Stimulated activated CD8-positive, alpha-beta memory T cell treated with anti-CD3 and anti-CD28 coated beads, Interleukin-4, amount 100 ng/mL, for 24 hours (primary cell): ENCODE results near the gene MFSD11.
"Not testable (repeated sequence)": the region's sequence is repeated elsewhere in the genome, so short reads cannot be mapped to it uniquely, and the experiment has no call there.

Source experiments
- DNase-seq: peaks from one replicate; pipeline ENCODE4 v3.0.0-alpha.2; 2020; ENCODE audit warnings: low read depth

The MFSD11 gene

DNA sequence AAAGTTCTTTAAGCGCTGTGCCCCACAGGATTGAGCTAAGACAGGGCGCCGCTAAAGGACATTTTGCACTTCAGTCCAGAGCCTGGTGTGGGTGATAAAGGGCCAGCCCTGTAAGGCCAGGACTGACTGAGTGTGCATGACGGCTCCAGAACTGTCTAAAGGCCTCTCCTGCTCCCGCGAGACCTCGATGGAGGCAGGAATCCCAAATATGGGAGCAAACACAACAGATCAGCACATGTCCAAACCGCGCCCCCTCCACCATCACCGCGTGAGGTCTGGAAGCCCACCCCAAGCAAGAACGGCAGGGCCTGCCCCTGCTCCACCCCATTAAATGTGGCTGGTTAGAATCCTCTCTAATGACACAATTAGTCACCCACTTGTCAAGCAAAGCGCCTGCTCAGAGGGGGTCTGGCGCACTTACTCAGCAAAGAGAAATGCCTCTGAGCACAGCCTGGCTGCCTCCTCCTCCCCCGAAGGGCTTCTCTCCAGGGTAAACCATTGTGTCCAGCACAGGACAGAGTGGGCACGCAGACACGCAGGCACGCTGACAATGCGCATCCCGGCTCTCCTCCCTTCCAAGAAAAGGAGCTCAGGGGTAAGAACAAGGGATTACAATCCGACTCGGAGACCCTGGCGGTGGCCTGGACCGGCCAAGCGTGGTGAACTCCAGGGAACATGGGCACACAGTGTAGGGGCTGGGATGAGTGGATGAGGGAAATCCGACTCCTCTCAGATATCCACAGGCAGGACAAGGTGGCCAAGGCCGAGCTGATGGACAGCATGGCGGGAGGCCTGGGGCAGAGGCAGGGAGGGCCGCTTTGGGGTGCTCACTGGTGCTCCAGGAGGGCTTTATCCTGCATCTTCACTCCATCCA, 28.6 kb upstream of the MFSD11 start:
- DNase-seq, result no peak

DNA sequence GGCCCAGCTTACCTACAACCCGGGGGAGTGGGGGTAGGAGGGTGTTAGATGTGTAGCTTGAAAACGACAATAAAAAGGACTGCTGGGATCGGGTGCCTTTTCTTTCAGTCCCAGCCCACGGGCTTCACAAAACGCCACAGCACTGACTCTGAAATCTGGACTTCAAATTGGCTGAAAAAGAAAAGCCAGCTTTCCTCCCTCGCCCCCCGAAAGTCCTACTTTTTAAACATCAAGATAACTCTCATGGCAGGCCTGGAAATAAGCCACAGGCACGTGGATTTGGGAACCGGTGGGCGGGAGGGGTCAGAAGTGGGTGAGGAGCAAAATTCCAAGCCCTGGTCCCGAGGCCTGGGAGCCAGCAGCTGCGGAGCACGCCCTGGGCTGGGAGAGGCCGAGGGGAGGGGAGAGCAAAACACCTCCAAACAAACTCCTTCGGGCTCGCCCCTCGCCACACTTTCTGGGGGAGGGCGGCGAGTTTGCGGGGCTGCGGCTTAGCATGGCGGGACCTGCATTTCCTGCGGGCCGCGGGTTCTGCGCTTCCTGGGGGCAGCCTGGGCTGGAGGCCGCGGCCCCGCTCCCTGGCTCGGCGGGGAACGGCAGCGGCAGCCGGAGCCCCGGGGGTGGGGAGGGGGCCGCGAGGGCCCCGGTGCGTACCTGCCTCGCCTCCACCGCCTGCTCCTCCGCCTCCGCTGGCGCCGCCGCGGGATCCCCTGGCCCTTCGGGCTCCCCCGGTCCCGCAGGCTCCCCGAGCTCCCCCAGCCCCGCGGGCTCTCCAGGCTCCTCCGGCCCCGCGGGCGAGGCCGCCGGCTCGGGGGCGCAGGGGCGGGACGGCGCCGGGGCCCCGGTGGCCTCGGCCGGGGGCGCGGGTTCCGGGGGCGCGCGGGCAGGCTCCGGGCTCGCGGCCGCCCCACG, 27.7 kb upstream of the MFSD11 start:
- DNase-seq, result not testable (repeated sequence)

DNA sequence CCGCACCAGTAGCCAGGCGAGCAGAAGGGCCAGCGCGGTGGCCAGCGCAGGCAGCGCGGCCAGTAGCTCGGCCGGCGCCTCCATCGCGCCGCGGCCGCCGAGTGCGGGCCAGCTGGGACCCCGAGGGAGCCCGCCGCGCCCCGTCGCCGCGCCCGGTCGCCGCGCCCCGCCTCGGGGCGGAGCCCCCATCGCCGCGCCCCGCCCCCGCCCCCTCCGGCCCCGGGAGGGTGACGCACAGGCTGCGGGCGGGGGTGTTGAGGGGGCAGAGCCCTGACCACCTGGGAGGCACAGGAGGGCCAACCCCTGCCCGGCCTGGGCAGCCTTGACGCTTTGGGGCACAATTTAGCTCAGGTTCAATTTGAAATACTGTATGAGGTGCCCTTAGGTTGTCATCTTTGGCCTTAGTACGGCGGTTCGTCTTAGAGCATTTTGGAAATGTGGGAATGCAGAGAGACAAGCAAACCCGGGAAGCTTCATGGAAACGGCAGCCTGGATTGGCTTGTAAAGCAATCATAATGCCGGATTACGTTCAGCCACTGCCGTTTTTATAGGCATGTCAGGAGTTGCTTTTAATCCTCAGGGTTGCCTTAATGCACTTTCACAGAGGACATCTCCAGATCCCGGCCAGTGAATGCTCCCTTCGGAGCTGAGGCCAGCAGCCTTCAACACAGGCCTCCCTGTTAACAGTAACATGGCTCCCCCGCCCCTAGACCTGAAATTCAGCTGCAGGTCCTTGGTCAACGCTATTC, 26.9 kb upstream of the MFSD11 start, which contains the start of gene MXRA7:
TSS of gene MXRA7 (minus strand) at position 103 of the 749 bp plus-strand sequence. CDS start at position 84, 19 bp downstream.
- DNase-seq, result peak; percentile 59

DNA sequence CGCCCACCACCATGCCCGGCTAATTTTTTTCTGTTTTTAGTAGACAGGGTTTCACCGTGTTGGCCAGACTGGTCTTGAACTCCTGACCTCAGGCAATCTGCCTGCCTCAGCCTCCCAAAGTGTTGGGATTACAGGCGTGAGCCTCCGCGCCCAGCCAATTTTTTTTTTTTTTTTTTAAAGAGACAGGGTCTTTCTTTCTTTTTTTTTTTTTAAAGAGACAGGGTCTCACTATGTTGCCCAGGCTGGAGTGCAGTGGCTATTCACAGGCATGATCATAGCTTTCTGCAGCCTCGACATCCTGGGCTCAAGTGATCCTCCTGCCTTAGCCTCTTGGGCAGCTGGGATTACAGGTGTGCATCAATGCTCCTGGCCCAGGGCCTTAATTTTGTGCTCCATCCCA, 25.6 kb upstream of the MFSD11 start:
- not testable (repeated sequence) for DNase-seq

DNA sequence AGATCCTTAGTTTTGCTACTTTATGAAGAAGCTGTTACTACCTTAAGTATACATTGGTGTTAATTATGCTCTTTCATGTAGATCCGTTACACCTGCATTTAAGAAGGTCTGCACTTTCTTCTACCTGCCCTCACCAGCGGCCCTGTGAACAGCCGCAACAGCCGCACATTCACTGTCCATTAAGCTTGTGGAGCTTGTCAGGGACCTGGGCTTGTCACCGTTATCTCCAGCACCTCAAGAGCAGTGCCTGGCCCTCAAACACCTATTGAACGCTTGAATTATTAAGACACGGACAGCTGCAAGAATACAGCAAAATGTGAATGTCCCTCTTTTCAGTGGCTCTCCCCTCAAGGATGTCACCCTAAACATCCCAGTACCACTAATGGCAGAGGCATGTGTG, 24.2 kb upstream of the MFSD11 start:
- DNase-seq, result no peak

DNA sequence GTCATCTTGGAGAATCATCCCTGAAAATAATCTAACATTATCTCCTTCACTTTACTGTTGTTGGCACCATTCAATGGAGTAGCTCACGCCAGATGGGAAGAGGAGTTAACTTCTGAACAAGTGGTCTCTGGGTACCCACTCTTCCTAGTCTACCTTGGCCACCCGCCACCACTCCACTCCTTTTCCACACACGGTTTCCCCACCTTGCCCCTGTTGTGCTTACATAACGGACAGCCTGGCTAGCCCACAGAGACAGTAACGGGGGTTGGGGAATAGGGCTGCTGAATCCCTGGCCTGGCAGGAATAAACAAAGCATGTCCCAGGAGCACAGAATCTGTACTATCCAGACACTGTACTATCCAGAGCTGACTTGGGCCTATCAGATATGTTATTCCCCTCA, 23.6 kb upstream of the MFSD11 start:
- no peak for DNase-seq

DNA sequence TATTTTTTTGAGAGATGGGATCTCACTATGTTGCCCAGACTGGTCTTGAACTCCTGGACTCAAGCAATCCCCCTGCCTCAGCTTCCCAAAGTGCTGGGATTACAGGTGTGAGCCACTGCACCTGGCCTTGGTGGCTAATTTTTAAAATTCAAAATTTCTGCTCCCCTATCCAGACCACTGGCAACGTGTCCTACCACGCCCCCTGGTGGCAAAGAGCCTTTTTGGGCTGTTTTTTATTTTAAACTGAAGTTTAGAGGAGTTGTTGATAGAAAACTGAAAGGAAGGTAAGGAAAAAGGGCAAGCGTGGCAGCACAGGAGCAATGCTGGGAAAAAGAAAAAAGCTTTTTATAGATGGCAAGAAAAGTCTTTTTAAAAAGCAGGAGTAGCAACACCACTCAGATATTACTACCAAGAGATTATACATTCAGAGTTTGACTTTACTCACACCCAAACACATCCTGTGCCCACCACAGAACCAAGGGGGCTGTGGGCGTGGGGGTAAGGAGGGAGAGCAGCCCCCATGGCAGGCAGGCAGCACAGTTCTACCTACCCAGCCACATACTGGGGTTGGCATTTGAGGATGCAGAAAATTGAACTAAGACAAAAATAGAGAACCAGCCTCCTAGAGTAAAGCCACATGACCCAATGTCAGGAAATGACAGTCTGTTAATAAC, 23.0 kb upstream of the MFSD11 start:
- DNase-seq, result peak; percentile 67

DNA sequence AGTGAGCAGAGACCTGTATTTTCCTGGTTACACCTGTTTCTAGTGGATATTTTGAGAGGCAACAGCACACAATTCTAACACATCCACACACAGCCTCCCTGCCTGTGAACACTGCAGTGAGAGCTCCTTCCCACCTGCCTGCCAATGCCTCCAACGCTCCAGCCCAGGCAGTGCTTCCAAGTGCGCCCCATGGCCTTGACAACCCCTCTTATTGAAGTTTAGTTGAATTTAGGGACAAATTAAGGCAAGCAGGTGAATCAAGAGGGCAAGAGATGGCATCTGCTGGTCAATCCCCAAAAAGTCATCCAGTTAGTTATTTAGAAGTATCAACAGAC, 22.5 kb upstream of the MFSD11 start:
- DNase-seq, result no peak

DNA sequence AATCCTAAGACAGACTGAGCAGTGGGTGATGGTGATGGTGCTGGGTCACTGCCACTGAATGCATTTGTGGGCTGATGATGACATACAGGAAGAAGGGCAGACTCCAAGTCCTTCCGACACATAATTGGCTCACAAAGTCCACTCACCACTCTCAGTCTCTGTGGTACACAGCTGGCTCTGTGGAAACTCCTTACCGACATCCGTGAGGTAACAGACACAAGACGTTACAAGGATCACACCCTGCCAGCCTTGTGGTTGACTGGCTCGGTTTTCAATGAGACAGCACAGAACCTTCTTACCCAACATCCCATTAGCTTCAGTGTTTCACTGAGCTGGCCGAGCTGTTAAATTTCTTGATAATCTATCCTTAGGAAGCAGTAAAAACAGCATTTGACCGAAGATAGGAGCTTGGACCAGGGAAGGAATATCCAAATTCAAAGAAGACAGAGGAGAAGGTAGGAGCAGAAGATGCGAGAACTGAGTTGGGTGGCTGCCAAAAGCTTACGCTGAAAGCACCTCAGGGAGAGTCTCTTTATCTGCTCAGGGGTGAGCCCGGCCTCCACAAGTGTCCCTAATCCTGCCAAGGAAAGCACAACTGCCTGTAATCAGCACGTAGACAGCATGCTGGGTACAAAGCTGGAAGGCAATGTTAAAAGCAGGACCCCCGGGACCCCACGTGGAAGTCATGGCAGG, 21.6 kb upstream of the MFSD11 start:
- DNase-seq, result peak; percentile 59

DNA sequence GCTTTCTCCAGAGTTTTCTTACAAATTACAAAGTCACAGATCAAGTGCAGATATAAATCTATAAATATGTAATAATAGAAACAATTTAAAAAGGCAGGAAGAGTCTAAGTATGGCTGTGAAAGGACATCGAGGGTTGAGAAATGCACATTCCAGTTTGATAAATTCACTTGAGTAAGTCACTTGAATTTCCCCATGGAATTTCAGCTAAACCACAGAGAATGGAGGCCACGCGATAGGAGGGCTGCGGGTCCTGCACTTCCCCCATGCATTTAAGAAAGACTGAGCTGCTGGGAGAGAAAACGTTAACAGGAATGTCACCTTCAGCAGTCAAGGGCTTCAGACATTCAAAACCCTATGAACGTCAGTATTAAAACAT, 21.1 kb upstream of the MFSD11 start:
- DNase-seq, result no peak

DNA sequence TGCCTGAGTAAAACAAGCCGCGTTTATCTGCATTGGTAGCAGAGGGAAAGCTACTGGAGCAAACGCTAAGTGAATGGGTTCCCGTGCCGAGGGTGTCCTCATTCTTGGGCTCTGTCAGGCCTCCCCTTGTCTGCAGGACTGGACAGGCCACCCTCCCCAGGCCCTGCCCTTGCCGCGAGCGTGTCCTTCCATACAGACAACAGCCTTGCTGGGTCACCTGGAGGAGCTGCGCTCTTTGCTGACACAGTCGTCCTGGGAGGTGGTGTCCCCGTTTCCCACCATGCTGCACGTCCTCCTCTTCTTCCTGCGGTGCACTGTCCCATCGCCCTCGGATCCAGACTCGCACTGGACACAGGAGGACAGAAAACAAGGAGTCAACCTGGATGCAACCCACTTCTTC, 19.4 kb upstream of the MFSD11 start:
- no peak for DNase-seq

DNA sequence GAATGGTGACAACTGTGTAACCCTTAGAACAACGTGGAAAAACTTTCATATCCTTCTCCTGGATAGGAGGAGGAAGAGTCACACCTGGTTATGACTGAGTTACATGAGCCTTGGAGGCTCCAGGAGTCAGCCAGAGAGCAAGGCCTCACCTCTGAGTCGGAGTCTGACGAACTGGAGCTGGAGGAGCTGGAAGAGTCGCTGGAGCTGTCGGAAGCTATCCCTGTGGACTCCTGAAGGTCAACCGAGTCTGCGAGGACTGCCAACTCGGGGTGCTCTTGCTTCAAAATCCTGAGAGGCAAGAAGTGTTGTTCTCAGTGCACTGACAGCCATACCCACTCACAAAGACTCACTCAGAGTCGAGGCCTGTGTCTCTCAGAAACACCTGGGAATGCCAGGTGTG, 17.7 kb upstream of the MFSD11 start:
- no peak for DNase-seq

DNA sequence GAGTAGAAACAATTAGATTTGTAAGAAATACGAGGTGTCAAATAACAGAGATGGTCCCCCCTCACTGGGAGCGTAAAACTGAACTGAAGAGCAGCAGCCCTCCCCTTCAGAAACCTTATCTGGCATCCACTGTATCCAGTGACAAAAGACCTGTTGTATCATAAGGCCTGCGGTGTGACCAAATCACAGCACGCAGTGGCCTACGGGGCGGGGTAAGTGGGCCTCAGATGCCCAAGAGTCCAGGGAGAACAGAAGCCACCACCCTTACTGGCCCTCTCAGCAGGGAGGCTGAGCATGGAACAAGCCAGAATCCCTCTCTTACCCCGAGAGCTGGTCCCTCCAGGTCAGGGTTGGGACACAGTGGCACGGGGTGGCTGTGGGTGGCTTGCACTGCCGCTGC, 17.0 kb upstream of the MFSD11 start:
- DNase-seq, result no peak

DNA sequence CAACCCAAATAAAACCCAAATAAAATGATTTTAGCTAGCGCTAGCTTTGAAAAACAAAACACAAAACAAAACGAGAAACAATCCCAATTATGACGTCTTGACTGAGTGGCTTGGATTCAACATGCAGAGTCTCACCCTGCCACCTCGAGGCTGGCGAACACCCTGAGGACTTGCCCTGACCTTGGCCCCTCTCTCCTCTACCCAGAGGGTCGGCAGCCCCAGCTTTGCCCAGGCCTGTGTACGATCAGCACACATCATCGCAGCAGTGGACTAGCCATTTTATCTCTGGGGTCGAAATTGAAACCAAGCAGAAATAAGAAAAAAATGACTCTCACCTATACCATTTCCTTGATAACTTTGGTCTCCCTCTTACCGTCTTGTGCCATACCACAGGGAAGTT, 16.5 kb upstream of the MFSD11 start:
- no peak for DNase-seq

DNA sequence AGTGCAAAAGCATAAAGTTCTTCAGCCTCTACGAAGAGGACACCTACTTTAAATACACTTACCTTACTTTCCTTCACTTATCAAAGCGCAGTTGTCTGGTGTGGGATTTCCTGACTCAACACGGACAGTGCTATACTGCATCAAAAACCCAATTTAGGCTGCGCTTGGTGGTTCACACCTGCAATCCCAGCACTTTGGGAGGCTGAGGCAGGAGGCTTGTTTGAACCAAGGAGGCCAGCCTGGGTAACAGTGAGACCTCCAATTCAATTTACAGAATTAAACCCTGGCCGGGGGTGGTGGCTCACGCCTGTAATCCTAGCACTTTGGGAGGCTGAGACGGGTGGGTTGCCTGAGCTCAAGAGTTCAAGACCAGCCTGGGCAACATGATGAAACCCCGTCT, 15.6 kb upstream of the MFSD11 start:
- DNase-seq, result no peak

DNA sequence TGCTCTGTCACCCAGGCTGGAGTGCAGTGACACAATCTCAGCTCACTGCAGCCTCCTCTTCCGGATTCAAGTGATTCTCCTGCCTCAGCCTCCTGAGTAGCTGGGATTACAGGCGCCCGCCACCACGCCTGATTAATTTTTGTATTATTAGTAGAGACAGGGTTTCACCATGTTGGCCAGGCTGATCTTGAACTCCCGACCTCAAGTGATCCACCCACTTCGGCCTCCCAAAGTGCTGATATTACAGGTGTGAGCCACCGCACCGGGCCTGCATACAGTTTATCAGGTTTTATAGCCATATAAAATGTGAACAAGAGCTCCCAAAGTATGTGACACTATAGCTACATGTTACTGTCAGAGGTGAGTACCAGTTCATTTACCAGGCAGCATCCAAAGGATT, 14.9 kb upstream of the MFSD11 start:
- DNase-seq, result not testable (repeated sequence)

DNA sequence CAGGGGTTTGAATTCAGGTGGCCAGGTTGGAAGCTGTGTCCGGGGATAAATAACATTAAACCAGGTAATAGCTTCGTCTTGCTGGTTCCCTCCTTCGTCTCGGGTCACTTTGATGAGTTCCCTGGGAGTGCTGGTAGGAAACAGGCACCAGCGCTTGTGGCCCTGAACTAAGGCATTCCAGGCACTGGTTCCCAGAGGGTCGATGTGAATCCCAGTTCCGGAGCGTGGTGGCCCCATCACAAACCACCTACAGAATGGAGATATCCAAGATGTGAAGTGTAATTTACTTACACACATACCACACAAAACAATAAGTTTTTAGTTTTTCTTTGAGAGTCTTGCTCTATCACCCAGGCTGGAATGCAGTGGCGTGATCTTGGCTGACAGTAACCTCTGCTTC, 14.1 kb upstream of the MFSD11 start:
- no peak for DNase-seq

DNA sequence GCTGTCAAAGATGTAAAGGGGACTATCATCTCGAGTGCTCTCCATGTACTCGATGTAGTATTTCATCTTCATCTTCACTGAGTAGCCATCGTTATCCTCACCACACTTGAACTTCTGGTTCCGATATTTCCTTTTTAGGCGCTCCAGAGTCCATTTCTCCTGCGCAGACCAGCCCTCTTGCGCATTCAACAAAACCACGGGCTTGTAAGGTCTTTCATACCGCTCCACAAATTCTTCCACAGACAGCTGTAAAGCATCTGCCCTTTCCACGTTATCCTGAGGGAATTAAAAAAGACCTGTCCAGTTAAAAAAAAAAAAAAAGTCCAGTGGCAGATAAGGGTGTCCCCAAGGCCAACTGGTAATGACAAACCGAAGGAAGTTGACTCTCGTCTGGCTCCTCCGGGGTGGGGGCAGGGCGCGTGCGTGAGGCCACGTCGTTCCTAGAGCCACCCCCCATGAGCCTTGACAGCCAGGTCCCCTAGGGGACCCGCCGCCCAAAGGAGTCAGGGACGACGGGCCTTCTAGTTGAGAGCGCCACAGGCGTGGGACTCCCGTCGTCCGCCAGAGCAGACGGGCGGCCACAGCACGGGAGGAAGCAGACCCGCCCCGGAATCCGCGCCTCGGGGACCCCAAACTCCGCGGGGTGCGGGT, 12.2 kb upstream of the MFSD11 start:
- peak; percentile 61 for DNase-seq

DNA sequence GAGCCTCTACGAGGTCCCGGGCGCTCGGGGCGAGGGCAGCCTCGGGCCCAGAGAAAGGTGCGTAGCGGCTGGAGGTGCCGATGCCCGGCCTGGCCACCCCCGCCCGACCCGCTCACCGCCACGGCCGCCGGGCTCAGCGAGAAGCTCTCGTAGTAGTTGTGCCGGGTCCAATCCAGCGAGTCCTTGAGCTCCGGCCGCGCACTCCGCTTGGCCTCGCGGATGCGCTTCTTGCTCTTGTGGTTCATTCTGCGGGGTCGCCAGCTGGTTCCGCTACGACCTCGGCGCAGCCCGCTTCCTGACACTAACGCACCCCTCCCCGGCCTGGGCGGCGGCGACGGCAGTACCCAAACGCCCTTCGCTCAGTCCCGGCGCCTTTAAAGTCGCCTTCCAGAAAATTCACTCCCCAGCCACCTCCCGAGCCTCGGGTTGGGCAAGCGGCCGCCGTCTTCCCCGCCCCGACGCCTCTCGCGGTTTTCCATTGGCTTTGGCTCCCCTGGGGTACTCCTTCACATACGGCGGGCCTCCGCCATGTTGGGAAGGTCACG, 11.6 kb upstream of the MFSD11 start, which contains the start of gene JMJD6:
TSS of gene JMJD6 (minus strand) at position 376 of the 545 bp plus-strand sequence. CDS start at position 245, 131 bp downstream.
- peak; percentile 91 for DNase-seq
